Activated naive CD4-positive, alpha-beta T cell treated with anti-CD3 and anti-CD28 coated beads, Interleukin-2, amount 50 U/mL, for 16 hours (primary cell): ENCODE results near the gene PCSK2.

Source experiments
- DNase-seq: peaks from one replicate; pipeline ENCODE4 v3.0.0-alpha.2; 2020

The PCSK2 gene

GRCh38 chr20:17449031-17449430 is 222.2 kb downstream of the PCSK2 start:
- DNase-seq: no peak

GRCh38 chr20:17452441-17452840 is 225.6 kb downstream of the PCSK2 start:
- no peak for DNase-seq

DNA sequence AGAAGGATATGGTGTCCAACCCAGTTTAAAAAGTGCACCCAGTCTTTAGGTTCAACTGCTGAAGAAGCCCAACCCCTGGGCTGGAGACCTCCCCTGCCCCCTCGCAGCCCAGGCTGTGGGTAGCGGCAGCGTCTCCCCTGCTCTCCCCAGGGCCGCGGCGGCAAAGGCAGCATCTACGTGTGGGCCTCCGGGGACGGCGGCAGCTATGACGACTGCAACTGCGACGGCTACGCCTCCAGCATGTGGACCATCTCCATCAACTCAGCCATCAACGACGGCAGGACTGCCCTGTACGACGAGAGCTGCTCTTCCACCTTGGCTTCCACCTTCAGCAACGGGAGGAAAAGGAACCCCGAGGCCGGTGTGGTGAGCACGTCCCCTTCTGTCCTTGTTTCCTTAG is 226.8 kb downstream of the PCSK2 start:
- no peak for DNase-seq

DNA sequence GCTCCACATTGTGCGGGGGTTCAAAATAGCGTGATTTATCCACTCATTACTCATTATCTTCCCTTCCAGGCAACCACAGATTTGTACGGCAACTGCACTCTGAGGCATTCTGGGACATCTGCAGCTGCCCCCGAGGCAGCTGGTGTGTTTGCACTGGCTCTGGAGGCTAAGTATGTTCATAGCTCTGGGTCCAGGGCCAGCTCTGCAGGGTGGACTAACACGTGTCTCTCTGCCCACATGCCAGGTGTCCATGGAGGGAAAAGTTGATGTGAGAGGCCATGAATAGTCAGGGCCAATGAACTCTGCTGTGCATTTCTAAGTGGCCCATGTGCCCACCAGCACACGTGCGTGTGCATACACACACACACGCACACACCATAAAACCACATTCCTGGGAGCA is 229.4 kb downstream of the PCSK2 start:
- DNase-seq: no peak

DNA sequence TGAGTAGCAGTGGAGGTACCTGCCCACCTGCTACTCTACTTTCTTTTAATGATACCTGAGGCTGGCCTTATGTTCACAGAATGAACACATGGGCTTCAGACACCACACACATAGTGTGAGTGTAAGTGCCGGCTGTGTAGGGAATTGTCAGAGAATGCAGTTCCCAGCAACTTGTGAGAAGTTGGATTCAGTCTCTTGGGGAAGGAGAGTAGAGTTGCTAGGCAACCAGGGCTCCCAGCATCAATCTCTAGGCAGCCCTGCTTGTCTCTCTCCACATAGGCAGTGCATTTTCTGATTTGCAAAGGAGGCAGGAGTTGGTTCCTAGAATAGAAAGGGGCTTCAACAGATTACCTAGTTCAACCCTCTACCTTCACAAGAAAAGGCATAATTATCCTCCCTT is 230.2 kb downstream of the PCSK2 start:
- DNase-seq: no peak

DNA sequence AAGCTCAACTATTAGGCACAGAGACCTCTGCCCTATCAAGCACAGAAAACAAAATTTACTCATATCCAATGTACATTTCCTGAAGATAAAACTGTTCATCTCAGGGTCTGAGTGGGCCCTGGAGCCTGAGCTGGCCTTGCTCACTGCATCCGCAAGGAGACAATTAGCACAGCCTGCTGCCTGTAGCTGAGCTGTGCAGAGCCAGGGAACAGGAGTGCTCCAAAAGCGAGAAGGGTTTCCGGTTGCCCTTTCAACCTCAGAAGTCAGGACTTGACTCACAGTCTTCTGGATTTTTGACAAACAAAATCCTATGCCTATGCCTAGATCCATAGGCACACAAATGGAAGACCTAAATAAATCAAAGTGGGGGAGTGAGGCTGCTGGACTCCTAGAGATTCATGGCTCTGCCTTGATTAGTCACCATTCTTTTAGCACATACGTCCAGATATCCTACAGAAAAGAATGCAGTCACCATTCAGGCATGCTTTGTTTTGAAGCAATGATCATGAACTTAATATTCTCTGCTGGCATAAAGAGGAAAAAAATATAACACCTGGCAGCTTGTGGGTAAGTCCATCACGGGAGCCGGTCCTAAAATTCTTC is 230.8 kb downstream of the PCSK2 start:
- no peak for DNase-seq

DNA sequence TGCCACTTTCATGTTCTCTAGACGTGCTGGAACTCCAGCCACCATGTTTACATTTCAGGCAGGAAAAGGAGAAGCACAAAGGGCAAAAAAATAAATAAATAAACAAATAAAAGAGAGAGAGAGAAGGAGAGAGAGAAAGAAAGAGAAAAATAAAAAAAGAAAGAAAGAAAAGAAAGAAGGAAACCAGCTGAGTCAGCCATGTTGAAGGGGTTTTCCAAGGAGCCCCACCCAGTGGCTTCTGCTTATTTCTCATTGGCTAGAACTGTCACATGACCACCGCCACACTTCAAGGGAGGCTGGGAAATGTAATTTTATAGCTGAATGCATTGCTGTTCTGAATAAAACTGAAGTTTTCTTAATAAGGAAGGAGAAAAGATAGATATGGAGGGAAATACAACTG is 233.3 kb downstream of the PCSK2 start:
- no peak for DNase-seq

- no peak for DNase-seq
Measured at GRCh38 chr20:17461941-17462340, 235.1 kb downstream of the PCSK2 start.

GRCh38 chr20:17463711-17464110 is 236.9 kb downstream of the PCSK2 start:
- DNase-seq: no peak

DNA sequence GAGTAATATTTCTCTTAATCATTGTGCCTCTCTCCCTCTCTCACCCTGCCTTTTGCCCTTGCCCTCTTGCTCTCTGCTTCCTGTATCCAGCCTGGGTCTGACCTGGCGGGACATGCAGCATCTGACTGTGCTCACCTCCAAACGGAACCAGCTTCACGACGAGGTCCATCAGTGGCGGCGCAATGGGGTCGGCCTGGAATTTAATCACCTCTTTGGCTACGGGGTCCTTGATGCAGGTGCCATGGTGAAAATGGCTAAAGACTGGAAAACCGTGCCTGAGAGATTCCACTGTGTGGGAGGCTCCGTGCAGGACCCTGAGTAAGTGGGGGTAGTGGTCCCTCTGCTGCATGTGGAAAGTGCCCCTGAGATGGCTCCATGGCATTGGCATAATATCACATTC is 238.4 kb downstream of the PCSK2 start:
- DNase-seq: no peak

GRCh38 chr20:17466641-17467040 is 239.8 kb downstream of the PCSK2 start:
- no peak for DNase-seq

DNA sequence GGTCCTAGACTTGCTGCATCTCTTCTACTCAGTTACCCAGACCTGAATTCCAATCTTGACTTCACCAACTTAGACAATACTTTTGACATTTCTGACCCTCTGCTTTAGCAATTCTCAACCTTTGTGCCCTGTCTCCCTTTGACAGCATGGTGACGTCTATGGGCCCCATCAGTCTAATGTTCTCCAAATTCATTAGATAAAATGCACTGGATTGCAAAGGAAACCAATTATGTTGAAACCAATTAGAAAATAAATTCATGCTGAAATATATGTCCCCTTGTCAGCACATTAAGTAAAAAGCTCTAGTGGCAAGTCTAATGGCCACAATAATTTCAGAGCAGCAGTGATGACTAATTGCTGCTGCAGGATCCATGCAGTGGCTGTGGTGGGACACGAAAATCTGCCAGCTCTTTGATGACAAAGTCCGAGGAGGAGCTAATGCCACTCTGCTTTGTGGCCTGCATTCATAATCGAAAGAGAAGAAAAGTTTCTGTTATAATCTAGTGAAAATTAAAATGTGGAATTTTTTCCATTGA is 240.3 kb downstream of the PCSK2 start:
- no peak for DNase-seq

DNA sequence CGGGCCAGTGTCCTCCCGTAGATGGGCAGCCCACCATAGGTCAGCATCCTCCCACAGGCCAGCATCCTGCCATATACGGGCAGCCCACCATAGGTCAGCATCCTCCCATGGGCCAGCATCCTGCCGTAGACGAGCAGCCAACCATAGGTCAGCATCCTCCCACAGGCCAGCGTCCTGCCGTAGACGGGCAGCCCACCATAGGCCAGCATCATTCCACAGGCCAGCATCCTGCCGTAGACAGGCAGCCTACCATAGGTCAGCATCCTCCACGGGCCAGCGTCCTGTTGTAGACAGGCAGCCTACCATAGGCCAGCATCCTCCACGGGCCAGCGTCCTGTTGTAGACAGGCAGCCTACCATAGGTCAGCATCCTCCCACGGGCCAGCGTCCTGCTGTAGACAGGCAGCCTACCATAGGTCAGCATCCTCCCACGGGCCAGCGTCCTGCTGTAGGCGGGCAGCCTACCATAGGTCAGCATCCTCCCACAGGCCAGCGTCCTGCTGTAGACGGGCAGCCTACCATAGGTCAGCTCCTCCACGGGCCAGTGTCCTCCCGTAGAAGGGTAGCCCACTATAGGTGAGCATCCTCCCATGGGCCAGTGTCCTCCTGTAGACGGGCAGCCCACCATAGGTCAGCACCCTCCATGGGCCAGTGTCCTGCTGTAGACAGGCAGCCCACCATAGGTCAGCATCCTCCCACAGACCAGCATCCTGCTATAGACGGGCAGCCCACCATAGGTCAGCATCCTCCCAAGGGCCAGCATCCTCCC is 241.4 kb downstream of the PCSK2 start:
- no peak for DNase-seq

- DNase-seq: no peak
Measured at GRCh38 chr20:17469246-17470030, 242.6 kb downstream of the PCSK2 start.

GRCh38 chr20:17470521-17470920 is 243.7 kb downstream of the PCSK2 start:
- DNase-seq: no peak

DNA sequence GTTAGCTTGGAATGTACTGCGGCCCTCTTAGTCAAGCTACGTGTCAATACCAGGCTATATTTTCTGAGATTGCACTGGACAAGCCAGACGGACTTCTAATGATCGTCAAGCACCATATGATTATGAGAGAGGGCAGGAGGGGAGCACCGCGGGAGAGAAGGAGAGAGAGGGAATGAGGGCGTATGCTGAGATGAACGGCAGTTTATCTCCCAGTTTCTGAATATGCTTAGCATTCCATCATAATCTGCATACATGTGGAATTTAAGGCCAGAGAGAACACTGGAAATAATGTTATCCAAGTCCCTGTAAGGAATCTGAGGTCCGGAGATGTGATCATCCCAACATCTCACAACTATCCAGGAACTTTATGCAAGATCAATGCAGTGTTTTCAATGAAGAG is 244.1 kb downstream of the PCSK2 start:
- no peak for DNase-seq

GRCh38 chr20:17471606-17472187 is 244.9 kb downstream of the PCSK2 start:
- DNase-seq: no peak

DNA sequence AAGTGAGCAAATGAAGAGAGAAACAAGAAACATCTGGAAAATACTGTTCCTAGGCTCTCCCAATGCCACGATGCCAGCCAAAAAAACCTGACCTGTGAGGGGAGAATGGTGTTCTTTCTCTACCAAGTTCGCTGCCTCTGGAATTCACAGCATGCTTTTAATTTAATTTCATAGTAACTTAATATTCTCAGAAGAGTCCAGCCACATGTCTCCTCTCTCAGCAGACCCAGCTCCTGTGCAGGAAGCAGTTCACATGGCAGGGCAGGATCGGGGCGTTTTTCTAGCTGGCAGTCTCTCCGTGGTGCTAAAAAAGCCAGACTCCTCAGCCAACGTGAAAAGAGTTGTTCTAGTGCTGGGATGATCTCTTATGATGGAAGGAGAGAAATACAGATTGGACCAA is 246.8 kb downstream of the PCSK2 start:
- no peak for DNase-seq

DNA sequence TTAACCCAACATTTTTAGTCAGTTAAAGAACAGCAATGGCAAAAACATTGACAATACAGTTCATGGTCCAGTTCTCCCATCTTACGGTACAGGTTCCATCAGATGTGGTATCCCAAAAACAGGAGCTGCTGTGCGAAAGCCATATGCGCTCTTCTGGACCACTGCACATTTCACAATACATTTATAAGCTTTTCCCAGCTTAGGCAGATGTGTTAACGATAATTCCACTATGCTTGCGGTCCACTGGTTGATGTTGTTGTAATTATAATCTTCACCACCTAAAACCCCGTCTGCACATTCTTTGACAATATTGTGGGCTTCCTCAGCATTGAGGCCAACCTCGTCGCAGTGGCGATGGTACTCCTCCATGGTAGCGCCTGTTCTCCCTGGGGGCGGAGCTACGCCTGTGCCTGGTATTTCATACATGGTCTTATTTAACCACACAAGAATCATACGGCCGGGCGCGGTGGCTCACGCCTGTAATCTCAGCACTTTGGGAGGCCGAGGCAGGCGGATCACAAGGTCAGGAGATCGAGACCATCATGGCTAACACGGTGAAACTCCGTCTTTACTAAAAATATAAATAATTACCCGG is 252.3 kb downstream of the PCSK2 start:
- DNase-seq: no peak

DNA sequence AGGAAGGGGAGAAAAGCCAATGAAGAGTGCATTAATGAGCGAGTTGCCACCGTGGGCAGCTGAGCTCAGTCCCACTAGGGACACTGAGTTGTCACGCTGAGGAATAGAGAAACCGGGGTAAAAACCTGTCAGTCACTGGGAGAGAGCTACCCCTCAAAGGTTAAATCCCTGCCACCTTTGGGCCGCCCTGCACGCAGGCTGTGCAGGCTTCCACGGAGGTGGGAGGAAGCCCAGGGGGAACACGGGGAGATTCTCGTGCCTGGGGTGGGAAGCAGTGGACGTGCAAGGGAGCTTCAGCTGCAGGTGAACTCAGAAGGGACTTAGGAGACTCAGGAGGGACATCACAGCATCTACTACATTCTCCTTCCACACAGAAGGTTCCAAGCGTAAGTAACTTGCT is 253.9 kb downstream of the PCSK2 start:
- DNase-seq: no peak

DNA sequence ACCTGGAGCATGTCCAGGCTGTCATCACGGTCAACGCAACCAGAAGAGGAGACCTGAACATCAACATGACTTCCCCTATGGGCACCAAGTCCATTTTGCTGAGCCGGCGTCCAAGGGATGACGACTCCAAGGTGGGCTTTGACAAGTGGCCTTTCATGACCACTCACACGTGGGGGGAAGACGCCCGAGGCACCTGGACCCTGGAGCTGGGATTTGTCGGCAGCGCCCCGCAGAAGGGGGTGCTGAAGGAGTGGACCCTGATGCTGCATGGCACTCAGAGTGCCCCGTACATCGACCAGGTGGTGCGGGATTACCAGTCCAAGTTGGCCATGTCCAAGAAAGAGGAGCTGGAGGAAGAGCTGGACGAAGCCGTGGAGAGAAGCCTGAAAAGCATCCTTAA is 254.8 kb downstream of the PCSK2 start:
- no peak for DNase-seq

DNA sequence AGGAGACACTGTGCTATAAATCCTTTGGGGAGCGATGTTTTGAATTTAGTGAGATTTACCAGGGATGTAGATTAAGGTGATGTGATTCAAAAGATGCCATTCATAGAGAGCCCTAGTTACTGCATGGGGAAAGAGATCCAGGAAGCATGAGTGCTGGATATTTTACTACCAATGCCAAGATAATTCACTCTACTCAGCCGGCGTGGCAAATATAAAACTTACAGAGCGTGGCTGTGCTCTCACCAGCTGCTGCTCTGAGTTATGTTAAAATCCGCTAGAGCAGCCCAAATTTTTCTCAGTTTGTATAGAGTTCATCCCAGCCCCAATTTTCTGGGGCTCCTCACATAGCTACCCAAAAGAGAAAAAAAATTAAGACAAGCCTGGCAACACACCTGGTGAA is 255.7 kb downstream of the PCSK2 start:
- no peak for DNase-seq

DNA sequence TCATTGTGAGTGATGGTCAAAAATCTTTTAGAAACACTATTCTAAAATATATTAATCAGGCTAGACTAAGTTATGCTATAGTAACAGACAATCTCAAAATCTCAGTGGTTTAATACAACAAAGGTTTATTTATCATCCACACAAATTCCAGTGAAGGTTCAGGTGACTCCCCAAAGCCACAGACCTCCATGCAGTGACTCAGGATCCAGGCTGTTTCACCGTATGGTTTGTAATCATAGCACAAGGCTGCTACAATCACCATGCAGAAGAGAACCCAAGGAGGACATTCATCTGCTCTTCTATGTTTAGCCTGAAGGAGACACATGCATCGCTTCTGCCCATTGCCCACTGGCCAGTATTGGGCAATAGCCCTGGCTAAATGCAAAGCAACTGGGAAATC is 258.2 kb downstream of the PCSK2 start:
- DNase-seq: no peak
